ENCODE results near the gene CIC.

- TF ChIP-seq CTCF (IDR thresholded peaks at IDR 0.05) (no peak), POLR2A (IDR thresholded peaks at IDR 0.05) (no peak)
These were observed 35.9 kb upstream of the CIC start for GRCh38 chr19:42233106-42233505.

All from esophagus squamous epithelium (tissue), 4 donors.